Cardiac fibroblast (primary cell): ENCODE measurements around the gene SLC4A1.

ENCODE experiments used
- DNase-seq, 2 donors: peaks; one replicate each; pipeline versions ENCODE4 v3.0.0 to v3.0.0-alpha.2; 2010; ENCODE audit warnings: low read depth in 2 of 2
- H3K4me3 ChIP-seq, 2 donors: replicated peaks in 1 of 2; 1 replicate in 1 of 2; 2 replicates in 1 of 2; pipeline ENCODE4 v1.5.1; 2011; ENCODE audit warnings: low read depth in 2 of 2, low read length in 2 of 2, mild to moderate bottlenecking in 2 of 2, moderate library complexity in 1 of 2
- TF ChIP-seq, protein P1 (sequence below): IDR thresholded peaks from one replicate; pipeline ENCODE4 v1.5.1; 2011; ENCODE audit warnings: low read depth, mild to moderate bottlenecking, low read length, inconsistent platforms

The SLC4A1 gene

DNA sequence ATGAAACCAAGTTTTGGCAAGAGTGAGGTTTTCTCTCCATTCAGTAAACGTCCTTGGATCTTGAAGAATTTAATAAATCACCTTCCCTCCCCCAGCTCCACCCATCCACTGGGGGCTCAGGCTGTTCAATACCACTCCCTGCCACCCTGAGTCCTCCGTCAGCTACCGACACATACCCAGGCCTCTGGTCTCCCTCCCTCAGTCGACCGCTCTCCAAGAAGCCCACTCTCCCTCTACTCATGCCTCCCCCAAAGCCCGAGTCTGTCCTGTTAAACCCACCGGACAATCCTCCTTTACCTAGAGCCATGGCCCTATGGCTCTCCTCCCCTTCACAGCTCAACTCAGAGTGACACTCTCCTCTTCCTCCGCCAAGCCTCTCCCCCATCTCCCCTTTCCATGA is 19.7 kb upstream of the SLC4A1 start:
- TF ChIP-seq, protein P1, sequence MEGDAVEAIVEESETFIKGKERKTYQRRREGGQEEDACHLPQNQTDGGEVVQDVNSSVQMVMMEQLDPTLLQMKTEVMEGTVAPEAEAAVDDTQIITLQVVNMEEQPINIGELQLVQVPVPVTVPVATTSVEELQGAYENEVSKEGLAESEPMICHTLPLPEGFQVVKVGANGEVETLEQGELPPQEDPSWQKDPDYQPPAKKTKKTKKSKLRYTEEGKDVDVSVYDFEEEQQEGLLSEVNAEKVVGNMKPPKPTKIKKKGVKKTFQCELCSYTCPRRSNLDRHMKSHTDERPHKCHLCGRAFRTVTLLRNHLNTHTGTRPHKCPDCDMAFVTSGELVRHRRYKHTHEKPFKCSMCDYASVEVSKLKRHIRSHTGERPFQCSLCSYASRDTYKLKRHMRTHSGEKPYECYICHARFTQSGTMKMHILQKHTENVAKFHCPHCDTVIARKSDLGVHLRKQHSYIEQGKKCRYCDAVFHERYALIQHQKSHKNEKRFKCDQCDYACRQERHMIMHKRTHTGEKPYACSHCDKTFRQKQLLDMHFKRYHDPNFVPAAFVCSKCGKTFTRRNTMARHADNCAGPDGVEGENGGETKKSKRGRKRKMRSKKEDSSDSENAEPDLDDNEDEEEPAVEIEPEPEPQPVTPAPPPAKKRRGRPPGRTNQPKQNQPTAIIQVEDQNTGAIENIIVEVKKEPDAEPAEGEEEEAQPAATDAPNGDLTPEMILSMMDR: no peak
- no peak for DNase-seq
- no peak overlapping the region for H3K4me3 ChIP-seq

DNA sequence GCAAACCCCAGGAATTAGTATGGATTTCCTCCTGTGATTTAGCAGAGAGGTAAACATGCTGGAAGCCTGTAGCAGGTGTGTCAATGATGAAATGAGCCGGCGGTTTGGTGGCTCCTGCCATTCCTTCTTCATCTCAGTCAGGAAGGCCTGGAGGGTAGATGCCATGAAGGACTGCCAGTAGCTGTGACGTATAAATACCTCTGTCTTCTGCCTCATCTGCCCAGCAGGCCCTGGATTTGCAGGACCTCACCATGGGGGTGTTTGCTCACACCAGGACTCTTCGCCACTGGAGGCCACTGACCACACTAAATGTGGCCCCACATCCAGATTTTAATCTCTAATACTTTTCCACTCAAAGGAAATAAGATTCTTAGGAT is 16.1 kb upstream of the SLC4A1 start:
- H3K4me3 ChIP-seq: no peak overlapping the region
- no peak for DNase-seq
- TF ChIP-seq, protein P1: no peak

DNA sequence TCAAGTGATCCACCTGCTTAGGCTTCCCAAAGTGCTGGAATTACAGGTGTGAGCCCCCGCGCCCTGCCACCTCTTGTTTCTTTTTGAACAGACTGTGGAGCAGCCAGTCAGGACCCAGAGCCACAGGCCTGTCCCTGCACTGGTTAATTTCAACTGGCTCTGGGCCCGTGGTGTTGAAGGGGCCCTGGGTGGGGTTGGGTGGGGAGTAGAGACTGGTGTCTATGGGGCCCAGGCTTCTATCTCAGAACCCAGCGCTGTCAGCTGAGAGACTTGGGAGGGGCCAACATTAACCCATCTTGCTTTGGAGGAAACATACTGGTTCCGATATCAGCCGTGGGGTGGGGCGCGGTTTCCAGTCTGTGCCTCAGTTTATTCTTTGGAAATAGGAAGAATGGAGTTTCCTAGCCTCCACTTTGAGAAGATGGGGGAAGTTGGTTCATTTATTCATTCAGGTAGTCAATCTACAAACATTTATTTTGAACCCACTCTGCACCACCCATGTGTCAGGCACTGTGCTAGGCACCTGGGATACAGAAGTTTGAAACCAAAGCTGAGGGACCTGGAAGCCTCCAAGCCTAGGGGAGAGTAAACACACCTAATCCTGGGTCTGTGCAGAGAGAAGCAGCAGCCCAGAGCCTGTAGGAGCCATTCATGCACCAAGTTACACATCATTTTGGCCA is 15.5 kb upstream of the SLC4A1 start:
- DNase-seq: no peak
- TF ChIP-seq, protein P1: no peak
- no peak overlapping the region for H3K4me3 ChIP-seq

DNA sequence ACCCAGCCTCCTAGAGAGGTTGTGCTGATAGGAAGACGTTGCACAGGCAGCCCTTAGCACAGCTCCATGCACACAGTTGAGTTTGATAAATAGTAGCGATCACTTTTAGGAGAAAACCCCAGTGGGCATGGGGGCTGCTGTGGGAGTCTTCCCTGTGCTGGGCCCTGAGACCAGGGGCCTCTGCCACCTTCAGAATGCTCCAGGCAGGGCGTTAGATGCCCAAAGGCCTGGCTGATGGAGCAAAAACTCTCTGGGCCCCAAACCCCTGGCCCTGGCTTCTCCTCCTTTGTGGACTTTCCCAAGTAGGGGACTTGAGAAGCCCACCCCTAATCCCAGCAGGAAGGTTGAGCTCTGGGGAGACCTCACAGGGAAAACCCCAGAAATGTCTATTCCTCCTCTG is 14.3 kb upstream of the SLC4A1 start:
- no peak for DNase-seq
- TF ChIP-seq, protein P1: no peak

DNA sequence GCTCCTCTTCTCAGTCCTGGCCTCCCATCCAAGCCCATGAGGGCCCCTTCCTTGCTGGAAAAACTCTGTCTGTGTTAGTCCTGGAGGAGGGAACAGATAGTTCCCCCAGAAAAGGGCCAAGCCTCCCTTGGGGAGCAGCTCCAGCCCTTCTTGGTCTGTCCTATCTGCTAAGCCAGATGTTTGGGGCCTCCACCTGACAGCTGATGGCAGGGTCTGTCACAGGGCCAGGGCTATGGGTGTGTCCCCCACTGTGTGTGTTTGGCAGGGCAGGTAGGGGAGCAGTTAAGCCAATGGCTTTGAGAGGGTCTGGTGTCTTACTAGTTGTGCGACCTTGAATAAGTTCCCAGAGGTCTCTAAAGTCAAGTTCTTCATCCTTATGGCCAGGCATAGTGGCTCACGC is 13.6 kb upstream of the SLC4A1 start:
- DNase-seq: no peak
- no peak overlapping the region for H3K4me3 ChIP-seq
- TF ChIP-seq, protein P1: no peak

More for the DNA sequence above, 14.3 kb upstream of the SLC4A1 start:
- H3K4me3 ChIP-seq: no peak overlapping the region

DNA sequence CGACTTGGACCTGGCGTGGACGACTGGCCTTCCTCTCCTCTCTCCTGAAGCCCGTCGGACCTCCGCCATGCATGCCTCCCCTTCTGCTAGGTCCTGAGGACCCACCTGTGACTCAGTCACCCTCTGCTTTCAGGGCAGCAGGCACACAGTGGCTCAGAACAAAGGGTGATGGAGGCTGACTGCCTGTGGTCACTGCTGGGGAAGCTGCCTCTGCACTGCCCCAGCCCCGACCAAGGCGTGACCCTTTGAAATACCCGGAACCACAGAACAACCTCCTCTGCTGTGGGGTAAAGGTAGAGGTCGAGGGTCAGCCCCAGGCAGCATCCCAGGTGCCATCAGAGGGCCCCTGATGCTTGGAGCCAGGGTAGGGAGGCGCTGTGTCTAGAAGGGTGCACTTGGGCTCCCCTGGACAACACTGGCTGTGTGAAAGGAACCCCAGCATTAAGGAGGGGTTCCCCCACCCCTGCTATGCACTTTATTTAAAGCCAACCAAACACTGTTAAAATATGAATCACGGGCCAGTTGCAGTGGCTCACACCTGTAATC is 12.5 kb upstream of the SLC4A1 start:
- TF ChIP-seq, protein P1: no peak
- no peak overlapping the region for H3K4me3 ChIP-seq
- DNase-seq: no peak
